K562 (cell line): ENCODE results near the gene COL20A1. TPM values are rescaled to one million over a fixed set of nuclear protein-coding genes. Genes with fewer than 3 reads are reported as not detected.

Experiments used
- ATAC-seq: fragments of 200-7000 bp; cut with Tn5 transposase; 3 replicates; pipeline ENCODE4 v1.9.1; 2020; ENCODE audit warnings: moderate library complexity
- BruUV-seq: library from RNA; stranded (reverse); fragments of 400-500 nt; replicated peaks from 2 replicates; lab custom pipeline; 2021; lab: Mats Ljungman, UMichigan
- CTCF ChIA-PET: fragments of 300-600 bp; formaldehyde crosslinking; extraction: SDS; loops from one replicate; lab custom pipeline; 2021; ENCODE audit warnings: low intra/inter-chr PET ratio; lab: Yijun Ruan, JAX
- POLR2A ChIA-PET: fragments of 300-600, 350-650 bp; sonication (Branson Sonifier 250); formaldehyde crosslinking; extraction: SDS; loops from one replicate; lab custom pipeline; 2021; ENCODE audit warnings: antibody characterized with exemption, inconsistent platforms; lab: Yijun Ruan, JAX
- DNase-seq, 4 experiments: peaks; one replicate each; pipeline versions ENCODE4 v3.0.0 to v3.0.0-alpha.2; 2011 to 2018; ENCODE audit warnings: low spot score in 3 of 4, mixed read lengths in 3 of 4; ENCODE audit errors: extremely low read depth in 1 of 4
- FAIRE-seq: peaks from 2 replicates; lab custom pipeline; 2011; peaks lifted over from hg19 to GRCh38; lab: Jason Lieb, UNC
- H2AFZ ChIP-seq: 2 replicates; pipeline ENCODE4 v1.6.0; 2011; ENCODE audit warnings: low read depth, low read length, control low read depth, inconsistent platforms
- H3K27ac ChIP-seq: fragments of 200-600 bp; 3 replicates; pipeline ENCODE4 v1.8.0; 2011; ENCODE audit warnings: low read depth, mild to moderate bottlenecking, control low read depth, inconsistent platforms, low read length, moderate library complexity, mixed read lengths; ENCODE audit errors: extremely low read depth
- H3K27me3 ChIP-seq, 2 experiments: fragments of 300-600 bp in 1 of 2; 2 replicates in 1 of 2; 3 replicates in 1 of 2; pipeline versions ENCODE4 v1.6.0 to v1.8.0; 2011; ENCODE audit warnings: inconsistent platforms in 2 of 2, low read length in 2 of 2, mild to moderate bottlenecking in 1 of 2, mixed read lengths in 1 of 2, moderate library complexity in 1 of 2; ENCODE audit not compliant: control insufficient read depth in 2 of 2, insufficient read depth in 2 of 2
- H3K36me3 ChIP-seq: fragments of 300-600 bp; 3 replicates; pipeline ENCODE4 v1.8.0; 2011; ENCODE audit warnings: mild to moderate bottlenecking, low read length, inconsistent platforms; ENCODE audit not compliant: control insufficient read depth, insufficient read depth
- H3K4me1 ChIP-seq, 2 experiments: fragments of 200-600 bp in 1 of 2; replicated peaks in 1 of 2; 2 replicates in 1 of 2; 3 replicates in 1 of 2; pipeline versions ENCODE4 v1.5.1 to v1.8.0; 2011; ENCODE audit warnings: inconsistent platforms in 2 of 2, low read length in 2 of 2, mild to moderate bottlenecking in 1 of 2, mixed read lengths in 1 of 2, moderate library complexity in 1 of 2; ENCODE audit not compliant: control insufficient read depth in 2 of 2, insufficient read depth in 2 of 2
- H3K4me2 ChIP-seq: 2 replicates; pipeline ENCODE4 v1.6.1; 2011; ENCODE audit warnings: low read length, control low read depth, inconsistent platforms, mixed read lengths; ENCODE audit not compliant: insufficient read depth
- H3K4me3 ChIP-seq: fragments of 200-600 bp; sonication (generic), shearing (Covaris generic); 2 replicates; pipeline ENCODE4 v1.5.1; 2016; ENCODE audit warnings: control low read depth, inconsistent platforms
- H3K79me2 ChIP-seq: fragments of 200-600 bp; 3 replicates; pipeline ENCODE4 v1.8.0; 2011; ENCODE audit warnings: low read length, inconsistent platforms; ENCODE audit not compliant: control insufficient read depth, insufficient read depth
- H3K9ac ChIP-seq, 2 experiments: 2 replicates each; pipeline versions ENCODE4 v1.6.0 to v1.6.1; 2011; ENCODE audit warnings: low read depth in 2 of 2, low read length in 2 of 2, control low read depth in 1 of 2, inconsistent platforms in 1 of 2, mild to moderate bottlenecking in 1 of 2, mixed read lengths in 1 of 2; ENCODE audit not compliant: insufficient read depth in 1 of 2
- H3K9me1 ChIP-seq: one replicate; pipeline ENCODE4 v1.6.0; 2011; ENCODE audit warnings: inconsistent platforms, mild to moderate bottlenecking, low read length, moderate library complexity; ENCODE audit not compliant: control insufficient read depth, insufficient read depth
- H3K9me3 ChIP-seq: replicated peaks from 2 replicates; pipeline ENCODE4 v1.5.1; 2011; ENCODE audit warnings: low read depth, low read length, inconsistent platforms; ENCODE audit not compliant: control insufficient read depth, insufficient read depth
- H4K20me1 ChIP-seq: replicated peaks from 2 replicates; pipeline ENCODE4 v1.6.1; 2011; ENCODE audit warnings: low read length, inconsistent platforms, mixed read lengths; ENCODE audit not compliant: control insufficient read depth, insufficient read depth
- ADNP ChIP-seq: fragments of 200-800 bp; sonication (Bioruptor generic); IDR thresholded peaks from 2 replicates; pipeline ENCODE4 v1.6.1; 2016; ENCODE audit warnings: missing genetic modification characterization, missing compliant biosample characterization
- E2F4 ChIP-seq: sonication (generic); formaldehyde crosslinking; IDR thresholded peaks from 2 replicates; pipeline ENCODE4 v1.8.0; 2022; ENCODE audit warnings: mild to moderate bottlenecking, low read depth, missing genetic modification reagents
- FOXO4 ChIP-seq: fragments of 450-650 bp; formaldehyde crosslinking; IDR thresholded peaks from 2 replicates; pipeline ENCODE4 v1.4.0; 2020; ENCODE audit warnings: mild to moderate bottlenecking, moderate library complexity
- HDAC1 ChIP-seq, 2 experiments: fragments of 450-650 bp; IDR thresholded peaks; 2 replicates each; pipeline ENCODE4 v1.6.1; 2016 to 2017; ENCODE audit warnings: inconsistent platforms in 1 of 2, mild to moderate bottlenecking in 1 of 2, moderate library complexity in 1 of 2
- MITF ChIP-seq: IDR thresholded peaks from 2 replicates; pipeline ENCODE4 v1.6.1; 2014; ENCODE audit warnings: antibody characterized with exemption
- NFXL1 ChIP-seq: fragments of 450-650 bp; formaldehyde crosslinking; IDR thresholded peaks from 2 replicates; pipeline ENCODE4 v1.4.0; 2021; ENCODE audit warnings: mild to moderate bottlenecking
- SMARCA4 ChIP-seq: fragments of 450-650 bp; IDR thresholded peaks from 2 replicates; pipeline ENCODE4 v1.6.1; 2016
- SMARCA5 ChIP-seq: fragments of 450-650 bp; IDR thresholded peaks from 2 replicates; pipeline ENCODE4 v1.6.1; 2016
- ZNF263 ChIP-seq: sonication (generic); formaldehyde crosslinking; IDR thresholded peaks from 2 replicates; pipeline ENCODE4 v1.8.0; 2022; ENCODE audit warnings: mild to moderate bottlenecking, missing genetic modification reagents, borderline replicate concordance
- ZNF507 ChIP-seq: conservative IDR thresholded peaks from 2 replicates; pipeline ENCODE4 v1.6.1; 2017; ENCODE audit warnings: missing genetic modification characterization, missing compliant biosample characterization
- WGBS: fragments of 100-300 bp; shearing (Covaris generic); methylation state at CpG from one replicate; pipeline ENCODE4 v1.1.6; 2016; ENCODE audit warnings: low coverage, mixed read lengths; ENCODE audit not compliant: insufficient coverage; ENCODE audit errors: missing lambda C conversion rate; 5-methylcytosine and 5-hydroxymethylcytosine counted together
- in situ Hi-C: fragments of 300-500 bp; cut with MboI; formaldehyde crosslinking; loops from 4 replicates; pipeline ENCODE4 v1.15.0; 2018; ENCODE audit warnings: inconsistent platforms, mixed read lengths
- intact Hi-C: fragments of 100-400 bp; cut with micrococcal nuclease; formaldehyde crosslinking; loops from 2 replicates; pipeline ENCODE4 v1.14.2; 2022
- polyA plus RNA-seq, 8 experiments: library from polyadenylated mRNA; depleted of rRNA in 4 of 8; stranded (reverse) in 5 of 8; unstranded in 3 of 8; fragments of >200 nt; fragmentation: Nextera tagmentation in 2 of 8; fragmentation: Illumina TruSeq in 1 of 8; extraction: Ambion mirVana in 2 of 8; extraction: Trizol in 1 of 8; gene quantifications; 2 replicates each; pipeline versions ENCODE4 v1.2.1 to v1.2.3, GENCODE V29; 2011 to 2014; ENCODE audit warnings: inconsistent platforms in 1 of 8, missing spikeins in 1 of 8
- total RNA-seq, 7 experiments: library from RNA; depleted of rRNA in 6 of 7; stranded (reverse); fragments of >200 nt in 6 of 7; fragmentation: Illumina TruSeq in 2 of 7; extraction: Trizol in 2 of 7; gene quantifications; 2 replicates each; pipeline versions ENCODE4 v1.2.1 to v1.2.3, GENCODE V29; 2011 to 2021; ENCODE audit warnings: low replicate concordance in 1 of 7

The COL20A1 gene
- total and polyA plus RNA-seq, 9 of the 15 experiments (the other 6 are each of a cell fraction or from before 2014, with no cell fraction given) = not detected

GRCh38 chr20:63367446-63368055, 74.6 kb downstream of the COL20A1 start:
- no peak for FAIRE-seq
- H3K9me3 ChIP-seq = no peaks in the 10 kb centered on the region
- in situ Hi-C loops = no loop called here
- 0 out of 2 replicates have a peak, but pooled peaks have one; percentile 26 for TF ChIP-seq ZNF263
- TF ChIP-seq ZNF507 (tag) = no peak
- TF ChIP-seq, all 486 proteins: peak for 1
- Histone ChIP-seq H3K9ac (no peak overlapping the region), H4K20me1 (peaks cover 4% of the 10 kb centered on the region), H3K79me2 (no peaks in the 10 kb centered on the region), H2AFZ (no peak overlapping the region), H3K4me1 (peaks cover 0 to 18% of the 10 kb centered on the region in 2 experiments; a peak in 2 of 5 replicates), H3K4me2 (no peak overlapping the region), H3K9me1 (no peaks in the 10 kb centered on the region), H3K36me3 (no peaks in the 10 kb centered on the region), H3K4me3 (no peak overlapping the region), H3K27me3 (peaks cover 8 to 75% of the 10 kb centered on the region in 2 experiments; a peak in 4 of 5 replicates), H3K27ac (no peak overlapping the region)
- POLR2A ChIA-PET = interaction anchor here (1.2 kb wide), 1 partner anchor 11 kb away, joined by 3 read pairs; no protein-coding TSS in a partner anchor
- DNase-seq (no peak), ATAC-seq (no peak)
- CTCF ChIA-PET = no interaction called here
- intact Hi-C loops = no loop called here
- BruUV-seq = no TSS peak
- WGBS = 3% methylated on average over 21 of the region's 24 CpGs

GRCh38 chr20:63368151-63368550, 75.2 kb downstream of the COL20A1 start:
- WGBS = 4% methylated on average over 8 of the region's 8 CpGs
- TF ChIP-seq HDAC1 (IDR thresholded peaks at IDR 0.05) (no peak), MITF (no peak), SMARCA4 (no peak), E2F4 (CRISPR knock-in tag) (no peak), ADNP (tag) (no peak), FOXO4 (no peak), SMARCA5 (no peak), NFXL1 (no peak)

More at GRCh38 chr20:63368151-63368550, 75.2 kb downstream of the COL20A1 start:
- no peak overlapping the region for H2AFZ ChIP-seq
- no peak overlapping the region for H3K4me3 ChIP-seq
- no peak overlapping the region for H3K27ac ChIP-seq
- H3K36me3 ChIP-seq = no peaks in the 10 kb centered on the region
- no peak for DNase-seq
- intact Hi-C loops (no loop called here), in situ Hi-C loops (no loop called here)
- POLR2A ChIA-PET = interaction anchor here (1.2 kb wide), 1 partner anchor 11 kb away, joined by 3 read pairs; no protein-coding TSS in a partner anchor
- H3K9ac ChIP-seq = no peak overlapping the region
- peaks cover 0 to 17% of the 10 kb centered on the region in 2 experiments; a peak in 2 of 5 replicates for H3K4me1 ChIP-seq
- H3K79me2 ChIP-seq = no peaks in the 10 kb centered on the region
- H3K4me2 ChIP-seq = no peak overlapping the region
- FAIRE-seq = no peak
- no peaks in the 10 kb centered on the region for H3K9me3 ChIP-seq
- no peaks in the 10 kb centered on the region for H3K9me1 ChIP-seq
- H3K27me3 ChIP-seq = peaks cover 8 to 78% of the 10 kb centered on the region in 2 experiments; a peak in 4 of 5 replicates
- CTCF ChIA-PET = no interaction called here
- H4K20me1 ChIP-seq = peaks cover 8% of the 10 kb centered on the region
- no peak for ATAC-seq
- BruUV-seq = no TSS peak
